COR-L47 (cell line): Measurements from ENCODE around the gene HELZ2.

Source experiments
- DNase-seq: peaks from one replicate; lab custom pipeline; 2025; lab: John Stamatoyannopoulos, UW

Gene HELZ2

DNA sequence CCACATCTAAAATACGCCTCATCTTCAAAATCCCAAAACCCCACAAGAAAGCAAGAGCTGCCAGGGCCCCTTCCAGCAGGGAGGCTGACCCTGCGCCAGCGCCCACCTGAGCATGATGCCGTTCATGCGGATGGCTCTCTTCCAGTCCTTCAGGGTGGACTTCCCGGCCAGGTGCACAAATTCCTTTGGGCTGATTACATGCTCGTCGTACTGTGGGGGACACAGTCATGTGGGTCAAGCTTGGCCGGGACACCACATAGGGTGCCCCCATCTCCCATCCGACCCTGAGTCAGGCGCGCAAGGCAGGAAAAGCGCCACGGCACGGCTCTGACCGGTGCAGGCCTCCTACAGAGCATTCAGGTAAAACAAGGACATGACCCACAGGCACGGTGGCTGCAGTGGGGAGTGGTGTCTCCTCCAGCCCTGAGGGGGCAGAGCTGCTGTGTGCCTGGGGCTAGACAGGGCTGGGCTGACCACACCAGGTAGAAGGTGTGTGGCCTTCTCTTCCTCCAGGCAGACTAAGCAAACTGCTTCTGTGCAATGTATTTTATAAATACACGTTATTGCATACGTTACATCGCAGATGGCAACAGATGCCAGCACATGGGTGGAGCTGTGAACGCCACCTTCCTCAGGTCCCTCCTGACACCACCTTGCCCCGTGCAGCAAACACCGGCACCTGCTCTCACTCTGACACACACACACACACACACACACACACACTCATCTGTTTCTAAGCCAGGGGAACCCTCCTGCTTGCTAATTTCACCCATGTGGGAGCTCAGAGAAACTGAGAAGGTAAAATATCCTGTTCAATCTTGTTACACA lies 23.8 kb upstream of the HELZ2 start:
- DNase-seq = no peak

GRCh38 chr20:63596423-63596822 lies 22.4 kb upstream of the HELZ2 start:
- DNase-seq = no peak

- no peak for DNase-seq
Observed at GRCh38 chr20:63595416-63596127, 21.5 kb upstream of the HELZ2 start.

- DNase-seq = no peak
Observed at GRCh38 chr20:63594043-63594561, 20.1 kb upstream of the HELZ2 start.

DNA sequence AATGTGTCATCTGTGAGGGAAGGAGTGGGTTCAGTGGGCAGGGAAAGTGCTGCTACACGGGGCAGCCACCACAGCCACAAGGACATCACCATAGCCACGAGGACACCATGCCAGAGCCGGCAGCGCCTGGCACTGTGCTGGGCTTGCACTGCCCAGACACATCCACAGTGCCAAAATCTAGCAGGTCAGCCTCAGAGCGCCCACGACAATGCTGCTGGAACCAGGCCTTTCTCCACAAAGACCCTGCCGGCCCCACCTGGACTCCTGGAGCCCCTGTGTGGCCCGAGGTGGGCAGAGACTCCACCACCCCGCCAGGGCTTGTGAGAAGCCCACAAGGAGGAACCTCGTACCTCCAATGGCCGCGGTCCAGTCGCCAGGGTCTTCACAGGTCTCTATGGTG lies 18.6 kb upstream of the HELZ2 start:
- no peak for DNase-seq

GRCh38 chr20:63591786-63592355 lies 17.8 kb upstream of the HELZ2 start:
- no peak for DNase-seq

DNA sequence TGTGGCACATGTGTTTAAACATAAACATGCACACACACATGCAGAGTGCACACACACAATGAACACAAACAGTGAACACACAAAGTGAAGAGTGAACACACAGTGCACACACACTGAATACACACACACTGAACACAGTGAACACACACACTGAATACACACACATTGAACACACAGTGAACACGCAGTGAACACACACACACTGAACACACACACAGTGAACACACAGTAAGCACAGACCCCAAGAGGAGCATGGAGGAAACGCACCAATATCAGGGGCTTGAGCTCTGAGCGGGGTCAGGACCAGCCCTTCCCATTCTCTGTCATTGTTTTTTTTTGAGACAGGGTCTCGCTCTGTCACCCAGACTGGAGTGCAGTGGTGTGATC lies 17.1 kb upstream of the HELZ2 start:
- no peak for DNase-seq

GRCh38 chr20:63590218-63591146 lies 16.4 kb upstream of the HELZ2 start:
- DNase-seq = no peak

DNA sequence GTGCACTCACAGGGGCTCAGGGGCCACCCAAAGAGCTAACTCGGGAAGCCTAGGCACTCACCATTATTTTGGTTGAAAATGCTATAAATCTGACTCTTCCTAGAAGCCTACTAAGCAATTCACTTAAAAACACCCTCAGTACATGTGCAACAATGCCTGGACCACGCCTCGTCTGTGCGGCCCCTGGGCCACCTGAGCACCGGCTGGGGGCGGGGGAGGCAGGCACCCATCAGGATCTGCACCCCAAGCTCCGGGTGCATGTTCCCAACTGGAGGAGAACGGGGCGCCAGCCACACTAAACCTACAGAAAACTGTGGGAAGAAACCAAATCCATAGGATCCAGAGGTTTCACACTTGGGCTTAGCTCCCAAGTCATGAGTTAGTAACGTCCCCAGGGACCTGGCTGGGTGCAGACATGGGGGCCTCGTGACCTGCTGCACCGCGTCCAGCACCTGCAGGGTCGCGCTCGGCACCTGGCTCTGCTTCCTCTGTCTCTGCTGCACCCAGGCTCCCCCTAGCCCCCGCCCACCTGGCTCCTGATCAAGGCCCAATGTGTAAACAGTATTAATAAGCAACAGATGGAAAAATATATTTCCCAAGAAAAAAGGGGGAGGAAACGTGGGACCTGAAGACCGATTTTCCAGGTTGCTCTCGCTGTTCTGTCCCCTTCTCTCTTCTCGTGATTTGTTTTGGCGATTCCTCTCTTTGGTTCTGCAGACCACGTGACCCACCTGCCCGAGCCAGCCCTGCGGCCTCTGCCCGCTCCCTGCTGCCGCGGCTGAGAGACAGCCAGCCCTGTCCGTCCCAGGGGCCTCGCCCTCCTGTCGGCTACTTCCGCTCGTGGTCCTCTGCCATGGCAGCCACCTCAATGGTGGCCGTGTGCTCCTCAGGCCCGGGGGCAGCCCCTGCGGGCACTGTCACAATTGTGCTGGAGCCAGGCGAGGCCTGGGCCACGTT lies 15.5 kb upstream of the HELZ2 start:
- DNase-seq = no peak

GRCh38 chr20:63588641-63589041 lies 14.6 kb upstream of the HELZ2 start:
- no peak for DNase-seq

- DNase-seq = no peak
Observed at GRCh38 chr20:63587776-63588591, 13.9 kb upstream of the HELZ2 start.

GRCh38 chr20:63587256-63587655 lies 13.2 kb upstream of the HELZ2 start:
- DNase-seq = no peak

- DNase-seq = no peak
Observed at GRCh38 chr20:63586797-63587196, 12.8 kb upstream of the HELZ2 start.

GRCh38 chr20:63585616-63586565 lies 11.9 kb upstream of the HELZ2 start:
- DNase-seq = no peak

- no peak for DNase-seq
Observed at GRCh38 chr20:63582382-63583063, 8.5 kb upstream of the HELZ2 start.

DNA sequence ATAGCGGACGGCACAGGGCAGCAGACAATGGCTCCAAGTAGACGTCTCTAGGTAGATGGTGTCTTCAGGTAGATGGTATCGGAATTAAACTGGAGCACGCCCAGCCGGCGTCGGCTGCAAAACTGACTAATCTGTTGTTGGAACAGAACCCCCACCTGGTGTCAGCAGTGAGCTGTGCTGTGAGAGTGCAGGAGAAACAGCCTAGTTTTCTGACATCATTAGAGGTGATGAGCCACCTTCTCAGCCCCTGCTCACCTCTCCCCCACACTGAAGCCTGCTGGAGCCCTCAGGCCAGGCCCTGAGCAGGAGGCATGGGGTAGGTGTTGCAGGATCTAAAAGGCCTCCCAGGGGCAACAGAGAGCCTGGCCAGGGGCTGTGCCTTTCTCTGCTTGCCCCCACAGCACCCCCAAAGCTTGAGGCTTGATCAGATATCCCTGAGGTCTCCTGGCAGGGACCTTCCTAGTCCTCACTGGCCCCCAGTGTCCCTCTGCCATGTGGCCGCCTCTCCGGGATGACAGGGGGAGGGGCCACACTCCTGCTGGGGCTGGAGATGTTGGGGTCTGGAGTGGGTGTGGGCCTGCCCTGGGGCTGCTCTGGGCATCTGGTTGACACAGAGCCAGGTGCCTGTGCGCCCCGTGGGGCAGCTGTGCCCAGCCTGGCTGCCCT lies 6.9 kb upstream of the HELZ2 start:
- peak; percentile 36 for DNase-seq

GRCh38 chr20:63579017-63579694 lies 5.1 kb upstream of the HELZ2 start:
- no peak for DNase-seq
